Panc1 (cell line): ENCODE data around the gene CEP83. TPM values are rescaled to one million over a fixed set of nuclear protein-coding genes. Genes with fewer than 3 reads are reported as not detected.

ENCODE experiments used
- ATAC-seq: fragments of 200-7000 bp; cut with Tn5 transposase; 2 replicates; pipeline ENCODE4 v1.9.1; 2020; ENCODE audit warnings: mild to moderate bottlenecking, moderate library complexity
- BruUV-seq: library from RNA; stranded (reverse); fragments of 400-500 nt; replicated peaks from 2 replicates; lab custom pipeline; 2021; lab: Mats Ljungman, UMichigan
- CTCF ChIA-PET: fragments of 300-600 bp; sonication (Branson Sonifier 250); formaldehyde crosslinking; loops from one replicate; lab custom pipeline; 2022; ENCODE audit warnings: antibody characterized with exemption; lab: Charles Lee
- POLR2A ChIA-PET: fragments of 300-600 bp; sonication (Branson Sonifier 250); formaldehyde crosslinking; loops from one replicate; lab custom pipeline; 2022; ENCODE audit warnings: antibody characterized with exemption; lab: Charles Lee
- DNase-seq: peaks from one replicate; pipeline ENCODE4 v3.0.0-alpha.2; 2010; ENCODE audit warnings: low read depth, low spot score
- H3K27ac ChIP-seq: 2 replicates; pipeline ENCODE4 v1.5.1; 2011; ENCODE audit warnings: mild to moderate bottlenecking, low read length, inconsistent platforms
- H3K27me3 ChIP-seq: fragments of 200-500 bp; sonication (Bioruptor generic); 2 replicates; pipeline ENCODE4 v1.6.0; 2014; ENCODE audit warnings: low read length, inconsistent platforms; ENCODE audit not compliant: control insufficient read depth, insufficient read depth
- H3K36me3 ChIP-seq: fragments of 200-500 bp; sonication (Bioruptor generic); 2 replicates; pipeline ENCODE4 v1.5.1; 2014; ENCODE audit warnings: inconsistent platforms, mild to moderate bottlenecking, low read length, moderate library complexity; ENCODE audit not compliant: control insufficient read depth, insufficient read depth
- H3K4me1 ChIP-seq: 2 replicates; pipeline ENCODE4 v1.5.1; 2011; ENCODE audit warnings: inconsistent platforms, mild to moderate bottlenecking, low read length, moderate library complexity; ENCODE audit not compliant: control insufficient read depth, insufficient read depth
- H3K4me3 ChIP-seq, 2 experiments: 2 replicates each; pipeline ENCODE4 v1.5.1; 2011 to 2012; ENCODE audit warnings: low read depth in 2 of 2, low read length in 2 of 2, mild to moderate bottlenecking in 2 of 2, inconsistent platforms in 1 of 2, moderate library complexity in 1 of 2
- H3K9me3 ChIP-seq: fragments of 200-500 bp; sonication (Bioruptor generic); 2 replicates; pipeline ENCODE4 v1.5.1; 2014; ENCODE audit warnings: low read depth, mild to moderate bottlenecking, inconsistent platforms, low read length, moderate library complexity; ENCODE audit not compliant: control insufficient read depth, insufficient read depth
- POLR2AphosphoS5 ChIP-seq: IDR thresholded peaks from 2 replicates; pipeline ENCODE4 v1.6.1; 2012; ENCODE audit warnings: mild to moderate bottlenecking, low read depth, low read length, moderate library complexity
- SIN3A ChIP-seq: IDR thresholded peaks from 2 replicates; pipeline ENCODE4 v1.6.1; 2012; ENCODE audit warnings: low read depth, mild to moderate bottlenecking, low read length, moderate library complexity, borderline replicate concordance; ENCODE audit not compliant: insufficient read depth
- TCF7L2 ChIP-seq: IDR thresholded peaks from 2 replicates; pipeline ENCODE4 v1.6.1; 2011; ENCODE audit warnings: mild to moderate bottlenecking, low read depth, low read length, inconsistent platforms
- in situ Hi-C: cut with HindIII; loops from 2 replicates; pipeline ENCODE4 v1.10.0; 2016; ENCODE audit warnings: low sequenced_read_pairs, low pct_unique_long_range_greater_than_20kb
- intact Hi-C: fragments of 100-400 bp; cut with micrococcal nuclease; formaldehyde crosslinking; loops from one replicate; pipeline ENCODE4 v1.10.0; 2022; ENCODE audit not compliant: unreplicated experiment
- total RNA-seq: library from RNA; stranded (reverse); gene quantifications from one replicate; pipeline ENCODE4 v1.2.1, GENCODE V29; 2021; ENCODE audit not compliant: unreplicated experiment
- TF ChIP-seq, protein P1 (sequence below), 2 experiments: IDR thresholded peaks; 2 replicates each; pipeline ENCODE4 v1.6.1; 2011 to 2012; ENCODE audit warnings: low read depth in 2 of 2, control low read depth in 1 of 2, low read length in 1 of 2, mild to moderate bottlenecking in 1 of 2, moderate library complexity in 1 of 2; ENCODE audit not compliant: insufficient read depth in 1 of 2
- TF ChIP-seq, protein P2 (sequence below): fragments of 450-650 bp; IDR thresholded peaks from 2 replicates; pipeline ENCODE4 v1.5.1; 2017; ENCODE audit warnings: mild to moderate bottlenecking

CEP83 gene
- total RNA-seq, 1 experiment from 2014 or later: 28.0 TPM

DNA sequence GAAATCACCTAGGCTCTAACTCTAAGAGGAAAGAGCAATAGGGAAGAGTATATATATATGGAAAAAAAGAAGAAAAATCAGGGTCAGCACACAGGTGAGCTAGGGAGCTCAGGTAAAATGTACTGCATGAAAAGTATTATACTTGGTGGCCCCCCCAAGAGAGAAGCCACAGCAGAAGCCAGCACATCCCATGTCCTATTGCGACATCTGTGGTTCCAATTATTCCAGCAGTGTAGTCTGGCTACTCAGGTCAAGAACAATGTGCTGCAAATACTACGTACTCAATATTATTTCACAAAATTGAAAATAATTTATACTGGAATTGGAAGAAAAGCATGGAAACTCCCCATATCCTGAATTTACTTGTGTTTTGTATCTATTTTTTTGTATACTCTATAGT is 85.5 kb downstream of the CEP83 start:
- no peak for DNase-seq
- Histone ChIP-seq H3K4me1 (no peaks in the 10 kb centered on the region), H3K27ac (no peak overlapping the region), H3K4me3 (no peak overlapping the region), H3K27me3 (no peaks in the 10 kb centered on the region), H3K36me3 (no peaks in the 10 kb centered on the region), H3K9me3 (no peaks in the 10 kb centered on the region)
- ChIA-PET CTCF (interaction anchor here (0.5 kb wide), 1 partner anchor 42 kb away, joined by 10 read pairs; no protein-coding TSS in a partner anchor), POLR2A (no interaction called here)
- no peak for ATAC-seq
- no TSS peak for BruUV-seq
- TF ChIP-seq SIN3A: no peak
- TF ChIP-seq TCF7L2: no peak
- no peak for TF ChIP-seq POLR2AphosphoS5
- intact Hi-C loops: no loop called here
- in situ Hi-C loops: no loop called here

- ATAC-seq (no peak), DNase-seq (no peak)
- Histone ChIP-seq H3K36me3 (0 out of 2 replicates have a peak, but pooled peaks cover under 1% of the 10 kb centered on the region), H3K27me3 (no peaks in the 10 kb centered on the region), H3K4me1 (no peaks in the 10 kb centered on the region), H3K9me3 (no peaks in the 10 kb centered on the region), H3K4me3 (no peak overlapping the region), H3K27ac (no peak overlapping the region)
- intact Hi-C loops (no loop called here), in situ Hi-C loops (no loop called here)
- TF ChIP-seq TCF7L2 (no peak), POLR2AphosphoS5 (no peak), SIN3A (no peak)
- TF ChIP-seq, protein P1, sequence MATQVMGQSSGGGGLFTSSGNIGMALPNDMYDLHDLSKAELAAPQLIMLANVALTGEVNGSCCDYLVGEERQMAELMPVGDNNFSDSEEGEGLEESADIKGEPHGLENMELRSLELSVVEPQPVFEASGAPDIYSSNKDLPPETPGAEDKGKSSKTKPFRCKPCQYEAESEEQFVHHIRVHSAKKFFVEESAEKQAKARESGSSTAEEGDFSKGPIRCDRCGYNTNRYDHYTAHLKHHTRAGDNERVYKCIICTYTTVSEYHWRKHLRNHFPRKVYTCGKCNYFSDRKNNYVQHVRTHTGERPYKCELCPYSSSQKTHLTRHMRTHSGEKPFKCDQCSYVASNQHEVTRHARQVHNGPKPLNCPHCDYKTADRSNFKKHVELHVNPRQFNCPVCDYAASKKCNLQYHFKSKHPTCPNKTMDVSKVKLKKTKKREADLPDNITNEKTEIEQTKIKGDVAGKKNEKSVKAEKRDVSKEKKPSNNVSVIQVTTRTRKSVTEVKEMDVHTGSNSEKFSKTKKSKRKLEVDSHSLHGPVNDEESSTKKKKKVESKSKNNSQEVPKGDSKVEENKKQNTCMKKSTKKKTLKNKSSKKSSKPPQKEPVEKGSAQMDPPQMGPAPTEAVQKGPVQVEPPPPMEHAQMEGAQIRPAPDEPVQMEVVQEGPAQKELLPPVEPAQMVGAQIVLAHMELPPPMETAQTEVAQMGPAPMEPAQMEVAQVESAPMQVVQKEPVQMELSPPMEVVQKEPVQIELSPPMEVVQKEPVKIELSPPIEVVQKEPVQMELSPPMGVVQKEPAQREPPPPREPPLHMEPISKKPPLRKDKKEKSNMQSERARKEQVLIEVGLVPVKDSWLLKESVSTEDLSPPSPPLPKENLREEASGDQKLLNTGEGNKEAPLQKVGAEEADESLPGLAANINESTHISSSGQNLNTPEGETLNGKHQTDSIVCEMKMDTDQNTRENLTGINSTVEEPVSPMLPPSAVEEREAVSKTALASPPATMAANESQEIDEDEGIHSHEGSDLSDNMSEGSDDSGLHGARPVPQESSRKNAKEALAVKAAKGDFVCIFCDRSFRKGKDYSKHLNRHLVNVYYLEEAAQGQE (IDR thresholded peaks at IDR 0.05; ENCODE audit: insufficient read depth in 1 of 2, low read depth in 2 of 2, low read length in 1 of 2): no peak
- TF ChIP-seq, protein P2, sequence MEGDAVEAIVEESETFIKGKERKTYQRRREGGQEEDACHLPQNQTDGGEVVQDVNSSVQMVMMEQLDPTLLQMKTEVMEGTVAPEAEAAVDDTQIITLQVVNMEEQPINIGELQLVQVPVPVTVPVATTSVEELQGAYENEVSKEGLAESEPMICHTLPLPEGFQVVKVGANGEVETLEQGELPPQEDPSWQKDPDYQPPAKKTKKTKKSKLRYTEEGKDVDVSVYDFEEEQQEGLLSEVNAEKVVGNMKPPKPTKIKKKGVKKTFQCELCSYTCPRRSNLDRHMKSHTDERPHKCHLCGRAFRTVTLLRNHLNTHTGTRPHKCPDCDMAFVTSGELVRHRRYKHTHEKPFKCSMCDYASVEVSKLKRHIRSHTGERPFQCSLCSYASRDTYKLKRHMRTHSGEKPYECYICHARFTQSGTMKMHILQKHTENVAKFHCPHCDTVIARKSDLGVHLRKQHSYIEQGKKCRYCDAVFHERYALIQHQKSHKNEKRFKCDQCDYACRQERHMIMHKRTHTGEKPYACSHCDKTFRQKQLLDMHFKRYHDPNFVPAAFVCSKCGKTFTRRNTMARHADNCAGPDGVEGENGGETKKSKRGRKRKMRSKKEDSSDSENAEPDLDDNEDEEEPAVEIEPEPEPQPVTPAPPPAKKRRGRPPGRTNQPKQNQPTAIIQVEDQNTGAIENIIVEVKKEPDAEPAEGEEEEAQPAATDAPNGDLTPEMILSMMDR: no peak
- POLR2A ChIA-PET: no interaction called here
- BruUV-seq: no TSS peak
- CTCF ChIA-PET: no interaction called here
These were observed 87.2 kb downstream of the CEP83 start for GRCh38 chr12:94372461-94372860.

DNA sequence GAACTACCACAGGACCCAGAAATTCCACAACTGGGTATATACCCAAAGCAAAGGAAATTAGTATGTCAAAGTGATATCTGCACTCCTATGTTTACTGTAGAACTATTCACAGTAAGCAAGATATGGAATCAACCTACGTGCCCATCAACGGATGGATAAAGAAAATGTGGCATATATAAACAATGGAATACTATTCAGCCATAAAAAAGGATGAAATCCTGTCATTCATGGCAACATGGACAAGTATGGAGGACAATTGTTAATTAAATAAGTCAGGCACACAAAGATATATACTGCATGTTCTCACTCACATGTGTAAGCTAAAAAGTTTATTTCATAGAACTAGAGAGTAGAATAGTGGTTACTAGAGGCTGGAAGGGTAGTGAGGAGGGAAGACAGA is 97.0 kb downstream of the CEP83 start:
- CTCF ChIA-PET: no interaction called here
- H3K4me3 ChIP-seq: no peak overlapping the region
- in situ Hi-C loops: no loop called here

More for the DNA sequence above, 97.0 kb downstream of the CEP83 start:
- Histone ChIP-seq H3K27me3 (no peaks in the 10 kb centered on the region), H3K27ac (no peak overlapping the region), H3K9me3 (no peaks in the 10 kb centered on the region; the same call in 1 of the 2 replicates), H3K36me3 (peaks cover 7% of the 10 kb centered on the region; the same call in 1 of the 2 replicates), H3K4me1 (no peaks in the 10 kb centered on the region)
- ATAC-seq: no peak
- BruUV-seq: no TSS peak
- POLR2A ChIA-PET: no interaction called here
- intact Hi-C loops: no loop called here
- TF ChIP-seq TCF7L2 (no peak), SIN3A (no peak), POLR2AphosphoS5 (no peak)
- TF ChIP-seq, protein P1 (IDR thresholded peaks at IDR 0.05; ENCODE audit: insufficient read depth in 1 of 2, low read depth in 2 of 2, low read length in 1 of 2): no peak
- TF ChIP-seq, protein P2: no peak
- no peak for DNase-seq
